Right lobe of liver (tissue), 6 donors: ENCODE data around the gene MTHFR. TPM values are rescaled to one million over a fixed set of nuclear protein-coding genes. Genes with fewer than 3 reads are reported as not detected.

ENCODE experiments used
- ATAC-seq, 4 donors: fragments of 200-7000 bp; cut with Tn5 transposase; one replicate each; pipeline ENCODE4 v1.9.1; 2020; ENCODE audit warnings: mild to moderate bottlenecking in 4 of 4, moderate library complexity in 4 of 4
- DNase-seq, 3 donors: peaks; one replicate each; pipeline ENCODE4 v3.0.0-alpha.2; 2020
- H3K27ac ChIP-seq, 3 donors: fragments of 200-600 bp; one replicate each; pipeline ENCODE4 v1.8.0; 2022
- H3K27me3 ChIP-seq, 2 donors: fragments of 200-600 bp; one replicate each; pipeline ENCODE4 v1.8.0; 2022
- H3K36me3 ChIP-seq, 4 donors: fragments of 200-600 bp; sonication (generic) in 1 of 4; one replicate each; pipeline versions ENCODE4 v1.5.1 to v1.8.0; 2017 to 2022; ENCODE audit warnings: control low read depth in 1 of 4
- H3K4me1 ChIP-seq, 4 donors: fragments of 200-600 bp; sonication (generic) in 1 of 4; one replicate each; pipeline versions ENCODE4 v1.5.1 to v1.8.0; 2017 to 2022; ENCODE audit warnings: control low read depth in 1 of 4
- H3K4me3 ChIP-seq, 3 donors: fragments of 200-600 bp; one replicate each; pipeline ENCODE4 v1.8.0; 2022
- H3K9me3 ChIP-seq, 4 donors: fragments of 200-600 bp; sonication (generic) in 1 of 4; one replicate each; pipeline versions ENCODE4 v1.5.1 to v1.8.0; 2017 to 2022; ENCODE audit warnings: control low read depth in 1 of 4
- POLR2A ChIP-seq: fragments of 450-650 bp; IDR thresholded peaks from one replicate; pipeline ENCODE4 v1.6.1; 2017; ENCODE audit warnings: antibody characterized with exemption, mild to moderate bottlenecking
- WGBS: methylation state at CpG from one replicate; pipeline ENCODE4 v1.1.6; 2018; ENCODE audit warnings: low coverage, low lambda C conversion rate; ENCODE audit not compliant: insufficient coverage; ENCODE audit errors: missing lambda C conversion rate; 5-methylcytosine and 5-hydroxymethylcytosine counted together
- intact Hi-C, 2 donors: fragments of 100-400 bp; cut with DNase I; formaldehyde crosslinking; loops; one replicate each; pipeline versions ENCODE4 v1.11.2 to v1.14.1; 2022
- total RNA-seq, 6 experiments: library from RNA; depleted of rRNA in 2 of 6; stranded (reverse); fragments of >200 nt in 2 of 6; fragmentation: NEBNext Ultra II Directional in 3 of 6; extraction: Animal tissue kit (Norgen Biotek cat#: 25700) in 3 of 6; gene quantifications; one replicate each; pipeline versions ENCODE4 v1.1.0 to v1.2.4, GENCODE V29; 2016 to 2023
- TF ChIP-seq, protein P1 (sequence below), 4 donors: fragments of 200-600 bp in 3 of 4; fragments of 450-650 bp in 1 of 4; IDR thresholded peaks; one replicate each; pipeline versions ENCODE4 v1.5.1 to v1.8.0; 2016 to 2022; ENCODE audit warnings: antibody characterized with exemption in 4 of 4, mild to moderate bottlenecking in 2 of 4
- donor health status: DM: no; HTN: yes; CAD: no.
- donor health status: DM: no; HTN: no; CAD: no.
- donor health status: DM: no; HTN: no; CAD: no.
- donor health status: DM: no; HTN: yes; CAD: no.
- donor health status: DM: no; HTN: yes; CAD: no.

MTHFR gene
- total RNA-seq, 6 experiments from 2014 or later: 10.6 to 20.1 (median 15.6) TPM

DNA sequence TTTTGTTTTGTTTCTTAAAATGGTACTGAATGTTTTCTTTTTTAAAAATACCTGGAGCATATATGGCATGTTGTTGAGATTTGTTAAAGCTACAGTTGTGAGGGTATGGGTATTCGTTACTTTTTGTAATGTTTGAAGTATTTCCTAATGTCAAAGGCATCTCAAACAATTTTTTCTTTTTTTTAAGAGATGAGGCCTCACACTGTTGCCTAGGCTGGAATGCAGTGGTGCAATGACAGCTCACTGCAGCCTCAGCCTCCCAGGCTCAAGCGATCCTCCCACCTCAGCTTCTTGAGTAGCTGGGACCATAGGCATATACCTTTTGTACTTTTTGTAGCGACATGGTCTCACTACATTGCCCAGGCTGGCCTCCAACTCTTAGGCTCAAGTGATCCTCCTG, 16.3 kb upstream of the MTHFR start:
- WGBS: 78% methylated on average over 3 of the region's 3 CpGs
- H3K27me3 ChIP-seq: no peaks in the 10 kb centered on the region
- peaks cover 0 to 85% (median 24%) of the 10 kb centered on the region in 4 donors for H3K36me3 ChIP-seq
- no peak overlapping the region for H3K27ac ChIP-seq
- no peaks in the 10 kb centered on the region for H3K4me1 ChIP-seq
- TF ChIP-seq, protein P1, sequence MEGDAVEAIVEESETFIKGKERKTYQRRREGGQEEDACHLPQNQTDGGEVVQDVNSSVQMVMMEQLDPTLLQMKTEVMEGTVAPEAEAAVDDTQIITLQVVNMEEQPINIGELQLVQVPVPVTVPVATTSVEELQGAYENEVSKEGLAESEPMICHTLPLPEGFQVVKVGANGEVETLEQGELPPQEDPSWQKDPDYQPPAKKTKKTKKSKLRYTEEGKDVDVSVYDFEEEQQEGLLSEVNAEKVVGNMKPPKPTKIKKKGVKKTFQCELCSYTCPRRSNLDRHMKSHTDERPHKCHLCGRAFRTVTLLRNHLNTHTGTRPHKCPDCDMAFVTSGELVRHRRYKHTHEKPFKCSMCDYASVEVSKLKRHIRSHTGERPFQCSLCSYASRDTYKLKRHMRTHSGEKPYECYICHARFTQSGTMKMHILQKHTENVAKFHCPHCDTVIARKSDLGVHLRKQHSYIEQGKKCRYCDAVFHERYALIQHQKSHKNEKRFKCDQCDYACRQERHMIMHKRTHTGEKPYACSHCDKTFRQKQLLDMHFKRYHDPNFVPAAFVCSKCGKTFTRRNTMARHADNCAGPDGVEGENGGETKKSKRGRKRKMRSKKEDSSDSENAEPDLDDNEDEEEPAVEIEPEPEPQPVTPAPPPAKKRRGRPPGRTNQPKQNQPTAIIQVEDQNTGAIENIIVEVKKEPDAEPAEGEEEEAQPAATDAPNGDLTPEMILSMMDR (IDR thresholded peaks at IDR 0.05): no peak
- no peak for TF ChIP-seq POLR2A
- ATAC-seq: no peak
- H3K4me3 ChIP-seq: no peak overlapping the region
- DNase-seq: no peak
- no peaks in the 10 kb centered on the region for H3K9me3 ChIP-seq
- intact Hi-C loops: no loop called here

DNA sequence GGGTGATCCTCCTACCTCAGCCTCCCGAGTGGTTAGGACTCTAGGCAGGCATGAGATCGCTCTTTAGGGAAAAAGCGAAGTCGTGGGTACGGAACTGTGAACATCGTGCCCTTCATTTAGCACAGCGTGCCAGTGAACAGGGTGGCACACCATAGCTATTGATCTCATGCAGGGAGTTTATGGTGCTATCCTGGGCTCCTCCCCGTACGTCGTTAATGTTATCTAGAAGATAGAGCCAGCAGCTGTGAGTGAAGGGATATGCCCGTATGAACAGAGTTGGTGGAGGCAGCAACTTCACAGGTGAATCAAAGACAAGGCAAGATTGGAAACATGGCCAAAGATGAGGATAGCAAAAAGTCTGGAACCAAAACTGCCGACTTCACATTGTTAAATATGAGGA, 11.4 kb upstream of the MTHFR start:
- no peak overlapping the region for H3K4me3 ChIP-seq
- no peak for DNase-seq
- H3K36me3 ChIP-seq: peaks cover 7 to 67% (median 28%) of the 10 kb centered on the region in 4 donors
- H3K4me1 ChIP-seq: no peaks in the 10 kb centered on the region
- no peak for ATAC-seq
- 86% methylated on average over 5 of the region's 12 CpGs for WGBS
- H3K9me3 ChIP-seq: no peaks in the 10 kb centered on the region
- H3K27ac ChIP-seq: no peak overlapping the region
- intact Hi-C loops: no loop called here
- TF ChIP-seq, protein P1 (IDR thresholded peaks at IDR 0.05): no peak
- no peak for TF ChIP-seq POLR2A
- no peaks in the 10 kb centered on the region for H3K27me3 ChIP-seq

DNA sequence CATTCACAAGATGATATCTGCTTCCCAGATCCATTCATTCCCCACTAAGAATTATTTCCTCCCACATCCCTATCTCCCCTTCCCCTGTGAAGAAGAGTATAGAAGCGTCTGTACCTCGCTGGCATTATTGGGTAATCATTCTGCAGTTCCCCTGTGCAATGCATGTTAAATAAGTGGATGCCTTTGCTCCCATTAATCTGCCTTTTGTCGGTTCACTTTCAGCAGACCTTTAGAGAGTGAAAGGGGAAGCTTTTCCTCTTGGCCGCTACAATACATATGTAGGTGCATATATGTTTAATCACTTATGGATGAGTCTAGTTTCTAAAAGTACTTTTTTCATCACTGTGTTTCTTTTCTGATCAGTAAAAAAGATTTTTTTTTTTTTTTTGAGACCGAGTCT, 7.3 kb upstream of the MTHFR start:
- ATAC-seq (no peak), DNase-seq (no peak)
- Histone ChIP-seq H3K4me3 (no peak overlapping the region), H3K27ac (no peak overlapping the region), H3K9me3 (no peaks in the 10 kb centered on the region), H3K36me3 (peaks cover 5 to 48% (median 20%) of the 10 kb centered on the region in 4 donors), H3K27me3 (no peaks in the 10 kb centered on the region), H3K4me1 (no peaks in the 10 kb centered on the region)
- no peak for TF ChIP-seq POLR2A
- TF ChIP-seq, protein P1 (IDR thresholded peaks at IDR 0.05): no peak
- 62% methylated on average over 4 of the region's 5 CpGs for WGBS
- intact Hi-C loops: no loop called here

DNA sequence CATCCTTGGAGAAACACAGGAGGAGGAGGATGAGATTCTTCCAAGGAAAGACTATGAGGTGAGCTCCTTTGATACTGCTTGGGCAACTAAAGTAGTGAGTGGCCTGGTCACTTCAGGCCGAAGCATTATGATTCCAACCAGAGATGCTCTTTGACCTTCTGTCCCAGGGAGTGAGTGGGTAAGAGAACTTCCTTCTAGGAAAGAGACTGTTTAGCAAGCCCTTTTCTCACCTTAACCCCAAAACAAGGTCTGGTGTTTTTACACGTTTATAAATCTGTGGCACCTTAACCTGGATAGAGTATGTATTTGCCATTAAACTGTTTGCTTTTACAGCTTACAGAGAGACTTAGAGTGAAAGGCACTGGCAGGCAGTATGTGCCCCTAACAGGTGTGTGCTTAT, 1.4 kb upstream of the MTHFR start:
- WGBS: 5% methylated on average over 2 of the region's 2 CpGs
- DNase-seq (no peak), ATAC-seq (no peak)
- Histone ChIP-seq H3K4me1 (peaks cover 0 to 41% (median 20%) of the 10 kb centered on the region in 4 donors), H3K27ac (peak overlapping the region; percentile 96 to 100 (median 97)), H3K9me3 (no peaks in the 10 kb centered on the region), H3K4me3 (peak overlapping the region; percentile 63 to 75 (median 64)), H3K36me3 (peaks cover 0 to 14% (median 0%) of the 10 kb centered on the region in 4 donors), H3K27me3 (no peaks in the 10 kb centered on the region)
- TF ChIP-seq, protein P1 (IDR thresholded peaks at IDR 0.05): no peak
- TF ChIP-seq POLR2A: no peak
- intact Hi-C loops: no loop called here
